ENCODE data around the gene TMSB4Y.

DNA sequence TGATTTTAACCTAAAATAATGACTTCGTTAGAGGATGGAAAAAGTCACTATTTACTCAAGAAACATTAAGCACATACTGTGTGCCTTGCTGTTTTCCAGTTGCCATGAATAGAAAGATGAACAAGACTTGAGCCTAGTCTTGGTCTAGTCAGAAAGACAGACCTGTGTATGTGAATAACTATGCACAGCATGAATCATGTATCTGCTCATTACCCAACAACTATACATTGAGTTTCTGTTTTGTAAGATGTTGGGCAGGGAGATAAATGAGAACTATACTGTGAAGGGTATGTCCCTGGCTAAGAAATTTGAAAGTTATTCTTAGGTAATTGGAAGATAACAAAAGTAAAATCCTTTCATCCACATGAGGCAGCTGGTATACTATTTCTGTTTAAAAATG, 4.3 kb downstream of the TMSB4Y start:
- TF ChIP-seq POLR2A (IDR thresholded peaks at IDR 0.05), result no peak
- TF ChIP-seq, protein P1, sequence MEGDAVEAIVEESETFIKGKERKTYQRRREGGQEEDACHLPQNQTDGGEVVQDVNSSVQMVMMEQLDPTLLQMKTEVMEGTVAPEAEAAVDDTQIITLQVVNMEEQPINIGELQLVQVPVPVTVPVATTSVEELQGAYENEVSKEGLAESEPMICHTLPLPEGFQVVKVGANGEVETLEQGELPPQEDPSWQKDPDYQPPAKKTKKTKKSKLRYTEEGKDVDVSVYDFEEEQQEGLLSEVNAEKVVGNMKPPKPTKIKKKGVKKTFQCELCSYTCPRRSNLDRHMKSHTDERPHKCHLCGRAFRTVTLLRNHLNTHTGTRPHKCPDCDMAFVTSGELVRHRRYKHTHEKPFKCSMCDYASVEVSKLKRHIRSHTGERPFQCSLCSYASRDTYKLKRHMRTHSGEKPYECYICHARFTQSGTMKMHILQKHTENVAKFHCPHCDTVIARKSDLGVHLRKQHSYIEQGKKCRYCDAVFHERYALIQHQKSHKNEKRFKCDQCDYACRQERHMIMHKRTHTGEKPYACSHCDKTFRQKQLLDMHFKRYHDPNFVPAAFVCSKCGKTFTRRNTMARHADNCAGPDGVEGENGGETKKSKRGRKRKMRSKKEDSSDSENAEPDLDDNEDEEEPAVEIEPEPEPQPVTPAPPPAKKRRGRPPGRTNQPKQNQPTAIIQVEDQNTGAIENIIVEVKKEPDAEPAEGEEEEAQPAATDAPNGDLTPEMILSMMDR (IDR thresholded peaks at IDR 0.05), result no peak
- no peak for TF ChIP-seq POLR2AphosphoS5 (IDR thresholded peaks at IDR 0.05)

All from sigmoid colon (tissue), 4 donors.